PC-9 (cell line): ENCODE measurements around the gene ADM5.

Source experiments
- CTCF ChIP-seq: fragments of 200-600 bp; sonication (generic); conservative IDR thresholded peaks from 2 replicates; pipeline ENCODE4 v1.6.1; 2017; ENCODE audit warnings: mixed run types, antibody characterized with exemption, mild to moderate bottlenecking, moderate library complexity
- EZH2 ChIP-seq: fragments of 200-600 bp; sonication (generic); IDR thresholded peaks from 2 replicates; pipeline ENCODE4 v1.8.0; 2017; ENCODE audit warnings: antibody characterized with exemption, low read depth

- TF ChIP-seq CTCF (no peak), EZH2 (no peak)
These were observed 43.4 kb upstream of the ADM5 start for GRCh38 chr19:49645995-49646394.
